Measurements from ENCODE around the gene ATXN7L1. TPM values are rescaled to one million over a fixed set of nuclear protein-coding genes. Genes with fewer than 3 reads are reported as not detected.

Gene ATXN7L1
- total RNA-seq, 1 experiment from 2014 or later: 14.6 TPM

- intact Hi-C loops (cut with micrococcal nuclease; ENCODE audit: unreplicated experiment): no loop called here
- ChIA-PET CTCF (no interaction called here), POLR2A (ENCODE audit: unreplicated experiment) (no interaction called here)
- TF ChIP-seq CTCF (conservative IDR thresholded peaks at IDR 0.05) (no peak), EZH2 (IDR thresholded peaks at IDR 0.05; ENCODE audit: low read depth) (no peak)
- no peaks in the 10 kb centered on the region for H3K79me2 ChIP-seq (ENCODE audit: low read depth)
- DNase-seq: no peak
- no peaks in the 10 kb centered on the region for H3K9me3 ChIP-seq (ENCODE audit: insufficient read depth, low read depth)
- H3K9me2 ChIP-seq (ENCODE audit: insufficient read depth): no peaks in the 10 kb centered on the region
- no peak overlapping the region for H3K27ac ChIP-seq
- H2AFZ ChIP-seq: no peak overlapping the region
- no peak overlapping the region for H3K4me3 ChIP-seq
- H3K4me2 ChIP-seq: no peak overlapping the region
- peaks cover 21% of the 10 kb centered on the region for H3K4me1 ChIP-seq (replicated peaks; ENCODE audit: insufficient read depth)
- H3K36me3 ChIP-seq (ENCODE audit: low read depth): no peaks in the 10 kb centered on the region
- no TSS peak for BruUV-seq (replicated peaks)
- H4K20me1 ChIP-seq (ENCODE audit: insufficient read depth): no peaks in the 10 kb centered on the region
- no peaks in the 10 kb centered on the region for H3K27me3 ChIP-seq (ENCODE audit: insufficient read depth, low read depth)
- no peaks in the 10 kb centered on the region for H3F3A ChIP-seq (ENCODE audit: insufficient read depth, low read depth)
Observed at GRCh38 chr7:105811189-105811847, 65.1 kb downstream of the ATXN7L1 start.

GRCh38 chr7:105810556-105810955 lies 65.8 kb downstream of the ATXN7L1 start:
- DNase-seq: no peak
- H3K9me2 ChIP-seq (ENCODE audit: insufficient read depth): no peaks in the 10 kb centered on the region
- H4K20me1 ChIP-seq (ENCODE audit: insufficient read depth): no peaks in the 10 kb centered on the region
- CTCF ChIA-PET: no interaction called here
- H3K4me3 ChIP-seq: no peak overlapping the region
- no peaks in the 10 kb centered on the region for H3F3A ChIP-seq (ENCODE audit: insufficient read depth, low read depth)
- H3K4me2 ChIP-seq: no peak overlapping the region
- H3K36me3 ChIP-seq (ENCODE audit: low read depth): no peaks in the 10 kb centered on the region
- intact Hi-C loops (cut with micrococcal nuclease; ENCODE audit: unreplicated experiment): no loop called here
- no peaks in the 10 kb centered on the region for H3K27me3 ChIP-seq (ENCODE audit: insufficient read depth, low read depth)
- H2AFZ ChIP-seq: no peak overlapping the region
- POLR2A ChIA-PET (ENCODE audit: unreplicated experiment): no interaction called here
- BruUV-seq (replicated peaks): no TSS peak
- no peak for TF ChIP-seq CTCF (conservative IDR thresholded peaks at IDR 0.05)
- no peak overlapping the region for H3K27ac ChIP-seq
- H3K4me1 ChIP-seq (replicated peaks; ENCODE audit: insufficient read depth): peaks cover 25% of the 10 kb centered on the region
- H3K9me3 ChIP-seq (ENCODE audit: insufficient read depth, low read depth): no peaks in the 10 kb centered on the region
- no peaks in the 10 kb centered on the region for H3K79me2 ChIP-seq (ENCODE audit: low read depth)

GRCh38 chr7:105808703-105809590 lies 67.5 kb downstream of the ATXN7L1 start:
- BruUV-seq (replicated peaks): TSS peak; percentile 33
- H3K9me3 ChIP-seq (ENCODE audit: insufficient read depth, low read depth): no peaks in the 10 kb centered on the region
- ChIA-PET POLR2A (ENCODE audit: unreplicated experiment) (no interaction called here), CTCF (no interaction called here)
- intact Hi-C loops (cut with micrococcal nuclease; ENCODE audit: unreplicated experiment): no loop called here
- no peaks in the 10 kb centered on the region for H3K36me3 ChIP-seq (ENCODE audit: low read depth)
- DNase-seq: peak; percentile 22 to 76
- TF ChIP-seq EZH2 (IDR thresholded peaks at IDR 0.05; ENCODE audit: low read depth): no peak
- no peaks in the 10 kb centered on the region for H3K27me3 ChIP-seq (ENCODE audit: insufficient read depth, low read depth)
- no peak overlapping the region for H2AFZ ChIP-seq
- H3K4me1 ChIP-seq (replicated peaks; ENCODE audit: insufficient read depth): peaks cover 25% of the 10 kb centered on the region
- H3K4me3 ChIP-seq: no peak overlapping the region
- no peaks in the 10 kb centered on the region for H3F3A ChIP-seq (ENCODE audit: insufficient read depth, low read depth)
- no peaks in the 10 kb centered on the region for H3K79me2 ChIP-seq (ENCODE audit: low read depth)
- no peaks in the 10 kb centered on the region for H3K9me2 ChIP-seq (ENCODE audit: insufficient read depth)
- peak overlapping the region; percentile 48 for H3K27ac ChIP-seq
- H4K20me1 ChIP-seq (ENCODE audit: insufficient read depth): no peaks in the 10 kb centered on the region
- no peak overlapping the region for H3K4me2 ChIP-seq
